ENCODE data around the gene PPP4R1. TPM values are rescaled to one million over a fixed set of nuclear protein-coding genes. Genes with fewer than 3 reads are reported as not detected.

PPP4R1 gene
- polyA plus RNA-seq, 1 donor from 2014 or later, result 127 TPM

DNA sequence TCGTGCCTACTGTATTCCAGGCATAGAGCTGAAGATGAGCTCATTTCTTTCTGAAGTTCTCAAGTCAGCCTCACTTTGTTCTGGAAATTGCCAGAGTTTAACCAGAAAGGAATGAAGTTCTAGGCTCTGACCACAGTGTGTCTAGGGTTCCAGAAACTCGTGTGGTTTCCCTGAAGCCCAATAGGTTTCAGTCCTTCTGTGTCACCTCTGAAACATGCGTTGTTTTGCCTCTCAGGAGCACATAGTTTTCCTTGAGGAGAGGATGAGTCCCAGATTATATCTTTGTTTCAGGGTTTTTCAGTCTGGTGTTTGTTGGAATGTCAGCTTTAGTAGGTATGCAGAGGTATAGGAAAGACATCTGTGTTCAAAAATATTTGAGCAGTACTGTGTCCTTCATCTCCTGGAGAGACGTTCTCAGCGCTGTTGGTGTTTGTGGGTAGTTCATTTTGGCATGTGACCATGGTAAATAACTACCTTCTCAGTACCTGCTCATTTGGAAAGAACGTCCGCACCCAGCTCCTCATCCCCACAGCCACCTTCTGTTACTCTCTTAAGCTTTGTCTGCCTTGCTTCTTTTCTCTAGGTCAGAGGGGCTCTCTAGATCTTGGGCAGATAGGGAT lies 82.5 kb downstream of the PPP4R1 start:
- TF ChIP-seq SMC3 (conservative IDR thresholded peaks at IDR 0.05; ENCODE audit: poor library complexity), result no peak
- no peak for TF ChIP-seq EZH2 (IDR thresholded peaks at IDR 0.05; ENCODE audit: borderline replicate concordance, insufficient read depth, low read length, poor library complexity, severe bottlenecking)
- TF ChIP-seq, protein P1, sequence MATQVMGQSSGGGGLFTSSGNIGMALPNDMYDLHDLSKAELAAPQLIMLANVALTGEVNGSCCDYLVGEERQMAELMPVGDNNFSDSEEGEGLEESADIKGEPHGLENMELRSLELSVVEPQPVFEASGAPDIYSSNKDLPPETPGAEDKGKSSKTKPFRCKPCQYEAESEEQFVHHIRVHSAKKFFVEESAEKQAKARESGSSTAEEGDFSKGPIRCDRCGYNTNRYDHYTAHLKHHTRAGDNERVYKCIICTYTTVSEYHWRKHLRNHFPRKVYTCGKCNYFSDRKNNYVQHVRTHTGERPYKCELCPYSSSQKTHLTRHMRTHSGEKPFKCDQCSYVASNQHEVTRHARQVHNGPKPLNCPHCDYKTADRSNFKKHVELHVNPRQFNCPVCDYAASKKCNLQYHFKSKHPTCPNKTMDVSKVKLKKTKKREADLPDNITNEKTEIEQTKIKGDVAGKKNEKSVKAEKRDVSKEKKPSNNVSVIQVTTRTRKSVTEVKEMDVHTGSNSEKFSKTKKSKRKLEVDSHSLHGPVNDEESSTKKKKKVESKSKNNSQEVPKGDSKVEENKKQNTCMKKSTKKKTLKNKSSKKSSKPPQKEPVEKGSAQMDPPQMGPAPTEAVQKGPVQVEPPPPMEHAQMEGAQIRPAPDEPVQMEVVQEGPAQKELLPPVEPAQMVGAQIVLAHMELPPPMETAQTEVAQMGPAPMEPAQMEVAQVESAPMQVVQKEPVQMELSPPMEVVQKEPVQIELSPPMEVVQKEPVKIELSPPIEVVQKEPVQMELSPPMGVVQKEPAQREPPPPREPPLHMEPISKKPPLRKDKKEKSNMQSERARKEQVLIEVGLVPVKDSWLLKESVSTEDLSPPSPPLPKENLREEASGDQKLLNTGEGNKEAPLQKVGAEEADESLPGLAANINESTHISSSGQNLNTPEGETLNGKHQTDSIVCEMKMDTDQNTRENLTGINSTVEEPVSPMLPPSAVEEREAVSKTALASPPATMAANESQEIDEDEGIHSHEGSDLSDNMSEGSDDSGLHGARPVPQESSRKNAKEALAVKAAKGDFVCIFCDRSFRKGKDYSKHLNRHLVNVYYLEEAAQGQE (IDR thresholded peaks at IDR 0.05; ENCODE audit: borderline replicate concordance), result no peak
- TF ChIP-seq, protein P2, sequence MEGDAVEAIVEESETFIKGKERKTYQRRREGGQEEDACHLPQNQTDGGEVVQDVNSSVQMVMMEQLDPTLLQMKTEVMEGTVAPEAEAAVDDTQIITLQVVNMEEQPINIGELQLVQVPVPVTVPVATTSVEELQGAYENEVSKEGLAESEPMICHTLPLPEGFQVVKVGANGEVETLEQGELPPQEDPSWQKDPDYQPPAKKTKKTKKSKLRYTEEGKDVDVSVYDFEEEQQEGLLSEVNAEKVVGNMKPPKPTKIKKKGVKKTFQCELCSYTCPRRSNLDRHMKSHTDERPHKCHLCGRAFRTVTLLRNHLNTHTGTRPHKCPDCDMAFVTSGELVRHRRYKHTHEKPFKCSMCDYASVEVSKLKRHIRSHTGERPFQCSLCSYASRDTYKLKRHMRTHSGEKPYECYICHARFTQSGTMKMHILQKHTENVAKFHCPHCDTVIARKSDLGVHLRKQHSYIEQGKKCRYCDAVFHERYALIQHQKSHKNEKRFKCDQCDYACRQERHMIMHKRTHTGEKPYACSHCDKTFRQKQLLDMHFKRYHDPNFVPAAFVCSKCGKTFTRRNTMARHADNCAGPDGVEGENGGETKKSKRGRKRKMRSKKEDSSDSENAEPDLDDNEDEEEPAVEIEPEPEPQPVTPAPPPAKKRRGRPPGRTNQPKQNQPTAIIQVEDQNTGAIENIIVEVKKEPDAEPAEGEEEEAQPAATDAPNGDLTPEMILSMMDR (IDR thresholded peaks at IDR 0.05; ENCODE audit: poor library complexity, severe bottlenecking), result no peak
- no peak for TF ChIP-seq TAF1 (IDR thresholded peaks at IDR 0.05; ENCODE audit: low read depth)
- TF ChIP-seq POLR2AphosphoS5 (IDR thresholded peaks at IDR 0.05), result no peak
- no peak for TF ChIP-seq RAD21 (conservative IDR thresholded peaks at IDR 0.05)
- no peak for TF ChIP-seq MXI1 (conservative IDR thresholded peaks at IDR 0.05; ENCODE audit: poor library complexity, severe bottlenecking)
- TF ChIP-seq EP300 (conservative IDR thresholded peaks at IDR 0.05; ENCODE audit: poor library complexity, severe bottlenecking), result no peak
- H3K79me2 ChIP-seq (replicated peaks; ENCODE audit: insufficient read depth, low read length), result no peaks in the 10 kb centered on the region

DNA sequence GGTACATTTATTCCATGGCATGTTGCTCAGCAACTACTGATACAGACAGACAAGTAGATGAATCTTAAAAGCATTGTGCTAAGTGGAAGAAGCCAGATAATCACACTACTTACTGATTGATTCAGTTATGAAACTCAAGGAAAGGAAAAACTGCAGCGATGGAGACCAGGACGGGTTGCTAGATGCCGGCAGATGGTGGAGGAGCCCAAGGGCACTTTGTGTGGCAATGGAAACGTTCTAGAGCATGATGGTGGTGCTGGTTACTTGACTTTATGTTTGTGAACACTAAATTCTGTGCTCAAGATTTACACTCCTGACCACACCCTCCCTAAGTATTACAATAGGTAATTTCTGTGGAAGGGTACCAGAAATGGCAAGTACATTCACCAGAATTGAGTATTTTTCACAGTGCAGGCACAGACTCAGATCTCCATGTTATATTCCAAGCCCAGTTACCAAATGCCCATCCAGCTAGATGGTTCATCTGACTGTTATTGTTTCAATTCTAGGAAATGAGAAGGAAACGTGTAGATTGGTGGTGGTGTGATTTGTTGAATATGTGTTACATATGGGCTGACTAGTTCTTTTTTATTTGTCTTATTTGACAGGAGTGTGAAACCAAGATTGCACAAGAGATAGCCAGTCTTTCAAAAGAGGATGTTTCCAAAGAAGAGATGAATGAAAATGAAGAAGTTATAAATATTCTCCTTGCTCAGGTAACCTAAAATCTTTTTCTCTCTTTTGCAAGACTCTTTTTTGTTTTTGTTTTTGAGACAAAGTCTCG lies 83.9 kb downstream of the PPP4R1 start:
- Histone ChIP-seq H3K4me2 (ENCODE audit: low read length) (no peak overlapping the region), H3K27me3 (ENCODE audit: insufficient read depth, low read depth, low read length) (no peaks in the 10 kb centered on the region), H3K79me2 (replicated peaks; ENCODE audit: insufficient read depth, low read length) (no peaks in the 10 kb centered on the region), H3F3A (ENCODE audit: insufficient read depth, low read length, poor library complexity, severe bottlenecking) (no peaks in the 10 kb centered on the region), H3K9ac (ENCODE audit: low read length) (no peak overlapping the region), H4K20me1 (ENCODE audit: insufficient read depth) (no peaks in the 10 kb centered on the region), H3K9me3 (ENCODE audit: low read length) (no peaks in the 10 kb centered on the region), H2AFZ (ENCODE audit: low read depth, low read length) (no peak overlapping the region), H3K9me2 (ENCODE audit: insufficient read depth, low read length) (no peaks in the 10 kb centered on the region), H3K4me3 (ENCODE audit: low read length) (no peak overlapping the region), H3K27ac (ENCODE audit: low read length) (no peak overlapping the region), H3K36me3 (ENCODE audit: insufficient read depth, low read length) (peaks cover 8% of the 10 kb centered on the region)
- no peak for TF ChIP-seq SMC3 (conservative IDR thresholded peaks at IDR 0.05; ENCODE audit: poor library complexity)
- TF ChIP-seq, protein P2 (IDR thresholded peaks at IDR 0.05; ENCODE audit: poor library complexity, severe bottlenecking), result no peak
- no peak for TF ChIP-seq POLR2AphosphoS5 (IDR thresholded peaks at IDR 0.05)
- TF ChIP-seq, protein P1 (IDR thresholded peaks at IDR 0.05; ENCODE audit: borderline replicate concordance), result no peak
- no peak for TF ChIP-seq RAD21 (conservative IDR thresholded peaks at IDR 0.05)
- no peak for TF ChIP-seq MXI1 (conservative IDR thresholded peaks at IDR 0.05; ENCODE audit: poor library complexity, severe bottlenecking)
- TF ChIP-seq EP300 (conservative IDR thresholded peaks at IDR 0.05; ENCODE audit: poor library complexity, severe bottlenecking), result no peak

More for the DNA sequence above, 82.5 kb downstream of the PPP4R1 start:
- Histone ChIP-seq H3K4me2 (ENCODE audit: low read length) (no peak overlapping the region), H3K9me3 (ENCODE audit: low read length) (no peaks in the 10 kb centered on the region), H3K27me3 (ENCODE audit: insufficient read depth, low read depth, low read length) (no peaks in the 10 kb centered on the region), H3K9ac (ENCODE audit: low read length) (no peak overlapping the region), H4K20me1 (ENCODE audit: insufficient read depth) (no peaks in the 10 kb centered on the region), H2AFZ (ENCODE audit: low read depth, low read length) (no peak overlapping the region), H3K27ac (ENCODE audit: low read length) (no peak overlapping the region), H3K4me3 (ENCODE audit: low read length) (no peak overlapping the region), H3F3A (ENCODE audit: insufficient read depth, low read length, poor library complexity, severe bottlenecking) (no peaks in the 10 kb centered on the region), H3K36me3 (ENCODE audit: insufficient read depth, low read length) (peaks cover 12% of the 10 kb centered on the region), H3K9me2 (ENCODE audit: insufficient read depth, low read length) (no peaks in the 10 kb centered on the region)

All from neural cell (in vitro differentiated cells).